Fibroblast of pulmonary artery (primary cell): ENCODE results near the gene KRTAP5-5.
A peak's percentile ranks its signal among the peaks of the same experiment; 100 is the strongest.

Source experiments
- DNase-seq: peaks from one replicate; pipeline ENCODE4 v3.0.0-alpha.2; 2010; ENCODE audit warnings: low read depth
- H3K4me3 ChIP-seq: replicated peaks from 2 replicates; pipeline ENCODE4 v1.5.1; 2011; ENCODE audit warnings: low read depth, mild to moderate bottlenecking, control low read depth, low read length, moderate library complexity
- CTCF ChIP-seq: IDR thresholded peaks from 2 replicates; pipeline ENCODE4 v1.5.1; 2011; ENCODE audit warnings: mild to moderate bottlenecking, control low read depth, low read length, inconsistent platforms; ENCODE audit errors: missing control alignments

KRTAP5-5 gene

GRCh38 chr11:1619449-1619848, 10.1 kb upstream of the KRTAP5-5 start:
- no peak for DNase-seq
- no peak for TF ChIP-seq CTCF
- no peak overlapping the region for H3K4me3 ChIP-seq

GRCh38 chr11:1622086-1622485, 7.5 kb upstream of the KRTAP5-5 start, which contains the start of gene KRTAP5-4:
TSS of gene KRTAP5-4 (minus strand) at chr11:1622138. CDS start at chr11:1622093, 45 bp downstream.
- DNase-seq = no peak
- TF ChIP-seq CTCF = no peak
- no peak within 1 kb of the TSS for H3K4me3 ChIP-seq

- no peak overlapping the region for H3K4me3 ChIP-seq
- no peak for DNase-seq
- TF ChIP-seq CTCF = no peak
These were observed 5.9 kb upstream of the KRTAP5-5 start for GRCh38 chr11:1623716-1624115.

- TF ChIP-seq CTCF = no peak
- H3K4me3 ChIP-seq = no peak overlapping the region
- DNase-seq = no peak
These were observed 5.0 kb upstream of the KRTAP5-5 start for GRCh38 chr11:1624621-1625020.

- TF ChIP-seq CTCF = no peak
- H3K4me3 ChIP-seq = no peak overlapping the region
These were observed 4.0 kb upstream of the KRTAP5-5 start for GRCh38 chr11:1625541-1625940.

GRCh38 chr11:1628506-1629325, 859 bp upstream of the KRTAP5-5 start:
- TF ChIP-seq CTCF = peak; percentile 86
- no peak overlapping the region for H3K4me3 ChIP-seq
- DNase-seq = peak; percentile 29

More at GRCh38 chr11:1625541-1625940, 4.0 kb upstream of the KRTAP5-5 start:
- no peak for DNase-seq

GRCh38 chr11:1630271-1630670, 696 bp downstream of the KRTAP5-5 start:
- DNase-seq = no peak
- no peak for TF ChIP-seq CTCF
- no peak overlapping the region for H3K4me3 ChIP-seq
